ENCODE data around the gene WNK2. TPM values are rescaled to one million over a fixed set of nuclear protein-coding genes. Genes with fewer than 3 reads are reported as not detected.

Gene WNK2
- total RNA-seq, 1 donor from 2014 or later, result 9.7 TPM

DNA sequence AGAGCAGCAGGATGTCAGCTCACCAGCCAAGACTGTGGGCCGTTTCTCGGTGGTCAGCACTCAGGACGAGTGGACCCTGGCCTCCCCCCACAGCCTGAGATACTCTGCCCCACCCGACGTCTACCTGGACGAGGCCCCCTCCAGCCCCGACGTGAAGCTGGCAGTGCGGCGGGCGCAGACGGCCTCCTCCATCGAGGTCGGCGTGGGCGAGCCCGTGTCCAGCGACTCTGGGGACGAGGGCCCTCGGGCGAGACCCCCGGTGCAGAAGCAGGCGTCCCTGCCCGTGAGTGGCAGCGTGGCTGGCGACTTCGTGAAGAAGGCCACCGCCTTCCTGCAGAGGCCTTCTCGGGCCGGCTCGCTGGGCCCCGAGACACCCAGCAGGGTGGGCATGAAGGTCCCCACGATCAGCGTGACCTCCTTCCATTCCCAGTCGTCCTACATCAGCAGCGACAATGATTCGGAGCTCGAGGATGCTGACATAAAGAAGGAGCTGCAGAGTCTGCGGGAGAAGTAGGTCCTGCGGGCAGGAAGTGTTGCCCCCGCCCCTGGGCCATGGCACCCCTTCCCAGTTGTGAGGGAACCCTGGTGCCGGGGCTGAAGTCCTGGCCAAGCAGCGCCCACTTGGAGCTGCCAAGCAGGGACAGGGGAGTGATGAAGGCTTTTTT lies 108.9 kb downstream of the WNK2 start:
- TF ChIP-seq, protein P1, sequence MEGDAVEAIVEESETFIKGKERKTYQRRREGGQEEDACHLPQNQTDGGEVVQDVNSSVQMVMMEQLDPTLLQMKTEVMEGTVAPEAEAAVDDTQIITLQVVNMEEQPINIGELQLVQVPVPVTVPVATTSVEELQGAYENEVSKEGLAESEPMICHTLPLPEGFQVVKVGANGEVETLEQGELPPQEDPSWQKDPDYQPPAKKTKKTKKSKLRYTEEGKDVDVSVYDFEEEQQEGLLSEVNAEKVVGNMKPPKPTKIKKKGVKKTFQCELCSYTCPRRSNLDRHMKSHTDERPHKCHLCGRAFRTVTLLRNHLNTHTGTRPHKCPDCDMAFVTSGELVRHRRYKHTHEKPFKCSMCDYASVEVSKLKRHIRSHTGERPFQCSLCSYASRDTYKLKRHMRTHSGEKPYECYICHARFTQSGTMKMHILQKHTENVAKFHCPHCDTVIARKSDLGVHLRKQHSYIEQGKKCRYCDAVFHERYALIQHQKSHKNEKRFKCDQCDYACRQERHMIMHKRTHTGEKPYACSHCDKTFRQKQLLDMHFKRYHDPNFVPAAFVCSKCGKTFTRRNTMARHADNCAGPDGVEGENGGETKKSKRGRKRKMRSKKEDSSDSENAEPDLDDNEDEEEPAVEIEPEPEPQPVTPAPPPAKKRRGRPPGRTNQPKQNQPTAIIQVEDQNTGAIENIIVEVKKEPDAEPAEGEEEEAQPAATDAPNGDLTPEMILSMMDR (IDR thresholded peaks at IDR 0.05; ENCODE audit: insufficient read depth, low read length, poor library complexity, severe bottlenecking), result no peak
- H3K4me3 ChIP-seq (ENCODE audit: low read depth, low read length), result no peak overlapping the region
- no peak for DNase-seq (ENCODE audit: low read depth)
- H3K36me3 ChIP-seq (ENCODE audit: control insufficient read depth, insufficient read depth, low read length), result no peaks in the 10 kb centered on the region
- H3K27me3 ChIP-seq (ENCODE audit: control insufficient read depth, insufficient read depth, low read length), result peaks cover 8% of the 10 kb centered on the region

DNA sequence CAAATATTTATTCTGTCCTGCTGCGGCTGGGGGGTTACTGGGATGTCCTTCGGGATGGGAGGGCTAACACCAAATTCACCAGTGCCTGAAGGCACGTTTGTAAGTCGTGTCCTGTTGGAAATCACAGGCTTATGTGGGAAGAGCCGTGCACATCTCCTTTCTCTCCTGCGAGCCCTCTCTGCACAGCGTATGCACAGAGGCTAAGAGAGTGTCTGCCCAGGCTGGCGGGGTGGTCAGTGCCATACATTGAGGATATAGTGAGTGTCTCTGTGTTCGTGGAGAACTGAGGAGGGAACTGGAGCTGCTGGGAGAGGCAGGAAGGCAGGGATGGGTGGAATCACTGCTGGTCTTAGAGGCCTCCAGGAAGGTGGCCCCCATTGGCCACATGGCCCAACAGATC lies 110.1 kb downstream of the WNK2 start:
- TF ChIP-seq, protein P1 (IDR thresholded peaks at IDR 0.05; ENCODE audit: insufficient read depth, low read length, poor library complexity, severe bottlenecking), result no peak

GRCh38 chr9:93295031-93295430 lies 111.1 kb downstream of the WNK2 start:
- TF ChIP-seq, protein P1 (IDR thresholded peaks at IDR 0.05; ENCODE audit: insufficient read depth, low read length, poor library complexity, severe bottlenecking), result no peak
- DNase-seq (ENCODE audit: low read depth), result no peak
- H3K36me3 ChIP-seq (ENCODE audit: control insufficient read depth, insufficient read depth, low read length), result no peaks in the 10 kb centered on the region
- no peak overlapping the region for H3K4me3 ChIP-seq (ENCODE audit: low read depth, low read length)
- H3K27me3 ChIP-seq (ENCODE audit: control insufficient read depth, insufficient read depth, low read length), result peaks cover 11% of the 10 kb centered on the region

More for the DNA sequence above, 110.1 kb downstream of the WNK2 start:
- H3K4me3 ChIP-seq (ENCODE audit: low read depth, low read length), result no peak overlapping the region
- peaks cover 11% of the 10 kb centered on the region for H3K27me3 ChIP-seq (ENCODE audit: control insufficient read depth, insufficient read depth, low read length)
- no peak for DNase-seq (ENCODE audit: low read depth)
- H3K36me3 ChIP-seq (ENCODE audit: control insufficient read depth, insufficient read depth, low read length), result no peaks in the 10 kb centered on the region

- TF ChIP-seq, protein P1 (IDR thresholded peaks at IDR 0.05; ENCODE audit: insufficient read depth, low read length, poor library complexity, severe bottlenecking), result no peak
- H3K36me3 ChIP-seq (ENCODE audit: control insufficient read depth, insufficient read depth, low read length), result no peaks in the 10 kb centered on the region
- no peak for DNase-seq (ENCODE audit: low read depth)
- H3K27me3 ChIP-seq (ENCODE audit: control insufficient read depth, insufficient read depth, low read length), result peaks cover 11% of the 10 kb centered on the region
- H3K4me3 ChIP-seq (ENCODE audit: low read depth, low read length), result no peak overlapping the region
Observed at GRCh38 chr9:93295456-93296076, 111.6 kb downstream of the WNK2 start.

- DNase-seq (ENCODE audit: low read depth), result no peak
Observed at GRCh38 chr9:93296889-93297480, 113.0 kb downstream of the WNK2 start.

More at GRCh38 chr9:93296889-93297480, 113.0 kb downstream of the WNK2 start:
- peaks cover 11% of the 10 kb centered on the region for H3K27me3 ChIP-seq (ENCODE audit: control insufficient read depth, insufficient read depth, low read length)
- TF ChIP-seq, protein P1 (IDR thresholded peaks at IDR 0.05; ENCODE audit: insufficient read depth, low read length, poor library complexity, severe bottlenecking), result no peak
- no peaks in the 10 kb centered on the region for H3K36me3 ChIP-seq (ENCODE audit: control insufficient read depth, insufficient read depth, low read length)
- no peak overlapping the region for H3K4me3 ChIP-seq (ENCODE audit: low read depth, low read length)
